Activated B cell treated with CpG ODN at 0.5 μM for 24 hours (primary cell): ENCODE data around the gene HEY2. TPM values are rescaled to one million over a fixed set of nuclear protein-coding genes. Genes with fewer than 3 reads are reported as not detected.
A peak's percentile ranks its signal among the peaks of the same experiment; 100 is the strongest.

Experiments used
- ATAC-seq: fragments of 200-7000 bp; cut with Tn5 transposase; one replicate; pipeline ENCODE4 v1.10.0; 2021; ENCODE audit warnings: low read depth, mild to moderate bottlenecking, moderate library complexity
- CTCF ChIA-PET: fragments of 350-600 bp; sonication (Branson Sonifier 250); formaldehyde crosslinking; loops from one replicate; lab custom pipeline; 2021; ENCODE audit warnings: antibody characterized with exemption; lab: Charles Lee
- POLR2A ChIA-PET: fragments of 350-600 bp; sonication (Branson Sonifier 250); formaldehyde crosslinking; loops from one replicate; lab custom pipeline; 2021; ENCODE audit warnings: antibody characterized with exemption; lab: Charles Lee
- DNase-seq: peaks from one replicate; pipeline ENCODE4 v3.0.0; 2022
- H3K27ac Mint-ChIP-seq: one replicate; pipeline ENCODE4 v1.8.0; 2020; ENCODE audit warnings: mixed read lengths
- H3K27me3 Mint-ChIP-seq: one replicate; pipeline ENCODE4 v1.8.0; 2021; ENCODE audit warnings: mixed read lengths
- H3K36me3 Mint-ChIP-seq: one replicate; pipeline ENCODE4 v1.8.0; 2021; ENCODE audit warnings: low read depth, mixed read lengths
- H3K4me1 Mint-ChIP-seq: one replicate; pipeline ENCODE4 v1.8.0; 2021; ENCODE audit warnings: mixed read lengths
- H3K4me3 Mint-ChIP-seq: one replicate; pipeline ENCODE4 v1.8.0; 2020; ENCODE audit warnings: mild to moderate bottlenecking, mixed read lengths
- H3K9me3 Mint-ChIP-seq: one replicate; pipeline ENCODE4 v1.8.0; 2020; ENCODE audit warnings: mixed read lengths
- intact Hi-C: fragments of 100-400 bp; cut with micrococcal nuclease; formaldehyde crosslinking; loops from one replicate; pipeline ENCODE4 v1.15.1; 2024
- total RNA-seq: library from RNA; stranded (reverse); gene quantifications from 2 replicates; pipeline ENCODE4 v1.2.3, GENCODE V29; 2022
- TF ChIP-seq, protein P1 (sequence below): fragments of 200-600 bp; IDR thresholded peaks from one replicate; pipeline ENCODE4 v1.8.0; 2022; ENCODE audit warnings: antibody characterized with exemption, mild to moderate bottlenecking

HEY2 gene
- total RNA-seq, 1 donor from 2014 or later = not detected

DNA sequence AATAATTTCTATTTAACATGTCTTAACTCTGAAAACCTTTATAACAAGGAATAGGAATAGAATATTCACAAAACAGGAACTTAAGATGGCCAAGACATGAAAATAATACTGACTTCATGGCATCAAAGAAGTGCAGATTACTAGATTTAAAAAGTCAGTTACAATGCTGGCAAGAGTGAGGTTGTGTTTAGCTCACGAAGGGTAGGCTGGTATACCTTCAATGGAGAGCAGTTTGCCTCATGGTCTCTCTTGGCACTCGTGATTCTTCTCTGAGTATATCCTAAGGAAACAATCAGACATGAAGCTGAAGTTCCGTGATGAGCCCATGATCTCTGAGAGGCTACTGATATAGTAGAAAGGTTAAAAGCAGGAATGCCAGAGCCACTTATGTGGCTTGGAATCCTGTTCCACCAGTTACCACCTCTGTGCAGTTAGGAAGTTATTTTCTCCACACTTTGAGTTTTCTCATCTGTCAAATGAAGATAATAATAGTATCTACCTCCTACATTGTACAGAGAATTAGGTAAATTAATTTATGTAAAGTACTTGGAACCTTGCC is 48.5 kb downstream of the HEY2 start:
- DNase-seq (no peak), ATAC-seq (no peak)
- no peaks in the 10 kb centered on the region for H3K27me3 Mint-ChIP-seq
- peak overlapping the region; percentile 24 for H3K4me3 Mint-ChIP-seq
- TF ChIP-seq, protein P1, sequence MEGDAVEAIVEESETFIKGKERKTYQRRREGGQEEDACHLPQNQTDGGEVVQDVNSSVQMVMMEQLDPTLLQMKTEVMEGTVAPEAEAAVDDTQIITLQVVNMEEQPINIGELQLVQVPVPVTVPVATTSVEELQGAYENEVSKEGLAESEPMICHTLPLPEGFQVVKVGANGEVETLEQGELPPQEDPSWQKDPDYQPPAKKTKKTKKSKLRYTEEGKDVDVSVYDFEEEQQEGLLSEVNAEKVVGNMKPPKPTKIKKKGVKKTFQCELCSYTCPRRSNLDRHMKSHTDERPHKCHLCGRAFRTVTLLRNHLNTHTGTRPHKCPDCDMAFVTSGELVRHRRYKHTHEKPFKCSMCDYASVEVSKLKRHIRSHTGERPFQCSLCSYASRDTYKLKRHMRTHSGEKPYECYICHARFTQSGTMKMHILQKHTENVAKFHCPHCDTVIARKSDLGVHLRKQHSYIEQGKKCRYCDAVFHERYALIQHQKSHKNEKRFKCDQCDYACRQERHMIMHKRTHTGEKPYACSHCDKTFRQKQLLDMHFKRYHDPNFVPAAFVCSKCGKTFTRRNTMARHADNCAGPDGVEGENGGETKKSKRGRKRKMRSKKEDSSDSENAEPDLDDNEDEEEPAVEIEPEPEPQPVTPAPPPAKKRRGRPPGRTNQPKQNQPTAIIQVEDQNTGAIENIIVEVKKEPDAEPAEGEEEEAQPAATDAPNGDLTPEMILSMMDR = no peak
- POLR2A ChIA-PET = interaction anchor here (0.6 to 3.5 kb wide), 9 partner anchors 8 to 1473 kb away, joined by 3 to 33 read pairs (median 4); partner anchors contain the start of genes HINT3 and NCOA7
- H3K4me1 Mint-ChIP-seq = peaks cover 61% of the 10 kb centered on the region
- intact Hi-C loops = loop anchor here (1.0 kb wide), 3 partner anchors 8 to 121 kb away; partner anchors contain the start of gene NCOA7
- H3K36me3 Mint-ChIP-seq = no peaks in the 10 kb centered on the region
- H3K9me3 Mint-ChIP-seq = no peaks in the 10 kb centered on the region
- no peak overlapping the region for H3K27ac Mint-ChIP-seq
- CTCF ChIA-PET = interaction anchor here (1.0 to 2.0 kb wide), 6 partner anchors 8 to 160 kb away, joined by 3 to 13 read pairs (median 3); partner anchors contain the start of gene NCOA7

DNA sequence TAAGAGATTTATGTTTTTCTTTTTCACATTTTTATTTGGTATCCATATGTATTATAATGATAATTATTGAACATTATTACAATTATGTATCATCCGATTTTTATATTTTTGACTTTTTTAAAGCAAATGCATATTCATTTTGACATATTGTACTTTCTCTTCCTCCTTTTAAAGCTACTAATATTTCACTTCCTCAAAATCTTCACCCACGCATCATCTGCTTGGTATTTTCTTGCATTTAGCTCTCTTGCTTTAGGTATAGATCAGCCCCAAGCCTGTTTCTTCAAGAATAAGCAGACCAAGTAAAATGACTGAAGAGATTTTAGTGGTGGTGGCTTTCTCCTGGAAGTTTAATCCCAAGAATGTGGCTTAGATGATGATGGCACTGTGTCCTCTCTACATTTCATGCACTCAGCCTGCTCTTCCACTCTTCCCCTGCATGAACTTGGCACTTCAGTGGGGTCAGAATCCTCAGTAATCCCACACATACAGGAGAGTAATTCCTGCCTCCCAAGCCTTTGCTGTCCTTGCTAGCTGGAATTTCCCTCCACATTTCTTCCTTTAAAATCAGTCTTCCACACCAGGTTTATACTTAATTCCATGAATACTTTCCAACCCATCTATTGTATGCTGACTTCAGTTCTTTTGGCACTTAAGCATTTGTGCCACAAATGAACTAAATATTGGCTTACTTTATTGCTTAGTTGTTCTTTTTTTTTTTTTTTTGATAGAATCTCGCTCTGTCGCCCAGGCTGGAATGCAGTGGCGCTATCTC is 49.5 kb downstream of the HEY2 start:
- DNase-seq (no peak), ATAC-seq (peak; percentile 92)
- ChIA-PET CTCF (interaction anchor here (0.5 to 2.0 kb wide), 6 partner anchors 9 to 175 kb away, joined by 3 to 13 read pairs (median 3); partner anchors contain the start of gene NCOA7), POLR2A (interaction anchor here (0.7 to 3.5 kb wide), 7 partner anchors 8 to 158 kb away, joined by 3 to 33 read pairs (median 4); partner anchors contain the start of genes HINT3 and NCOA7)
- H3K9me3 Mint-ChIP-seq = no peaks in the 10 kb centered on the region
- H3K4me3 Mint-ChIP-seq = peak overlapping the region; percentile 21
- peak overlapping the region; percentile 73 for H3K27ac Mint-ChIP-seq
- H3K27me3 Mint-ChIP-seq = no peaks in the 10 kb centered on the region
- intact Hi-C loops = loop anchor here (1.0 kb wide), 4 partner anchors 8 to 120 kb away; partner anchors contain the start of gene NCOA7
- peaks cover 63% of the 10 kb centered on the region for H3K4me1 Mint-ChIP-seq
- no peaks in the 10 kb centered on the region for H3K36me3 Mint-ChIP-seq
- TF ChIP-seq, protein P1 = no peak

DNA sequence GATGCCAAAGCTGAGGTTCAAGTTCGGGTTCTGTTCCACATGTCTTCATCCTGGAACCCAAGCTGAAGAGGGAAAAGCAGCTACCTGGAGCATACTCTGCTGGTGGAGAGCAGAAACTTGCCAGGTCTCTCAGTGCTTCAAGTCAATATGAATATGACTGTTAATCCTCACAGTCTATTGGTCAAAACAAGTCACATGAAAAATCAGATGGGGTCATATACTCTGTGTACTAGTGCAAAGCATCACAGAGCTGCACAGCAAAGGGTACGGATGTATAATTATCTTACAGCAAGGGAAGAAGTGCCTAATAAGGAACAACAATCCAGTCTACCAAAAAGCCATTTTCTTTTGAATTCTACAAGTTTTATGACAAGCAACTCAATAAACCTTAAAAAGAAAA is 53.0 kb downstream of the HEY2 start:
- ChIA-PET POLR2A (interaction anchor here (2.0 kb wide), 1 partner anchor 12 kb away, joined by 10 read pairs; the partner anchor contains the start of gene NCOA7), CTCF (interaction anchor here (2.1 kb wide), 1 partner anchor 12 kb away, joined by 8 read pairs; the partner anchor contains the start of gene NCOA7)
- Mint-ChIP-seq H3K9me3 (no peaks in the 10 kb centered on the region), H3K4me1 (peaks cover 66% of the 10 kb centered on the region), H3K36me3 (no peaks in the 10 kb centered on the region), H3K27me3 (no peaks in the 10 kb centered on the region), H3K4me3 (no peak overlapping the region), H3K27ac (no peak overlapping the region)
- intact Hi-C loops = no loop called here
- ATAC-seq (no peak), DNase-seq (no peak)
- TF ChIP-seq, protein P1 = no peak

DNA sequence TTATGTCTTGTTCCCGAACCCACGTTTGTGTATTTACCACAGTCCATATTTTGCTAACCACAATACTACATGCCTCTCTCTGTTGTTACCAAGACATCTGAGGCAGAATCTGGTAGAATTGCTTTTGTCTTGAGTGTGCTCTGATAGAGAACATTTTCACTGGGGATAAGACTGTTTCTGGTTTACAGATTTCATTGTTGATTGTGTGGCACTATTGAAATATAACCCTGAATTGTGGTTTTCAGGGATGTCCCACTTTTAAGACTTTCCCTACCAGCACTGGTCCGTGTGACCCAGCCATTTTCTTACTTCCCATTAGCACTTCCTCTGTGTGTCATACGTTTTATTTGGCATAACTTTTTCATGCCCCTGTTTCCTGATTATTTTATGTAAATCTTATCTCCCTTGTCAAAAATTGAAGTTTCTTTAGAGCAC is 53.5 kb downstream of the HEY2 start:
- Mint-ChIP-seq H3K36me3 (no peaks in the 10 kb centered on the region), H3K4me3 (no peak overlapping the region), H3K9me3 (no peaks in the 10 kb centered on the region), H3K27me3 (no peaks in the 10 kb centered on the region), H3K27ac (no peak overlapping the region), H3K4me1 (peaks cover 66% of the 10 kb centered on the region)
- no peak for DNase-seq
- intact Hi-C loops = no loop called here
- ChIA-PET CTCF (interaction anchor here (2.1 kb wide), 1 partner anchor 12 kb away, joined by 8 read pairs; the partner anchor contains the start of gene NCOA7), POLR2A (no interaction called here)
- TF ChIP-seq, protein P1 = no peak
- ATAC-seq = no peak
